ENCODE results near the gene DPF1. TPM values are rescaled to one million over a fixed set of nuclear protein-coding genes. Genes with fewer than 3 reads are reported as not detected.
A peak's percentile ranks its signal among the peaks of the same experiment; 100 is the strongest.

Gene DPF1
- total RNA-seq, 2 experiments from 2014 or later = 0.12 to 0.20 TPM

- no peaks in the 10 kb centered on the region for H3K36me3 Mint-ChIP-seq (ENCODE audit: low read depth)
- peaks cover 49% of the 10 kb centered on the region for H3K27me3 Mint-ChIP-seq
- H3K9me3 Mint-ChIP-seq = no peaks in the 10 kb centered on the region
- ChIA-PET CTCF (no interaction called here), POLR2A (no interaction called here)
- peak overlapping the region; percentile 11 for H3K4me3 Mint-ChIP-seq
- H3K4me1 Mint-ChIP-seq = peaks cover 18% of the 10 kb centered on the region
- H3K27ac Mint-ChIP-seq = no peak overlapping the region
- DNase-seq = no peak
These were observed 407 bp downstream of the DPF1 start for GRCh38 chr19:38223617-38224013.

DNA sequence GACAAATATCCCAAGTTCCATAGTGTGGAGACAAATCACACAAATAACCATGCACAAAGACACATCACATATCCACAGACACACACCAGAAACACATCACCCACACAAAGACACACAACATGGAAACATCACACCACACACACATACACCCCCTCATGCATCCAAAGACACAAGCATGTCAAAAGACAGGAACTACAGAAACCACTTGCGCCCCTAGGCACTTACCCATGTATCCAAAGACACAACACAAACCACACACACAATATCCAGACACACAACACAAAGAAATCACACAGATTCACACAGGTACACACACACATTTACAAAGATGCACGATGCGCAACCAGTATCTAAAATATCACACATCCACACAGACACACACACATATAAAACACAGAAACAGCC, 901 bp downstream of the DPF1 start:
- CTCF ChIA-PET = no interaction called here
- no peaks in the 10 kb centered on the region for H3K9me3 Mint-ChIP-seq
- peaks cover 47% of the 10 kb centered on the region for H3K27me3 Mint-ChIP-seq
- POLR2A ChIA-PET = no interaction called here
- H3K4me3 Mint-ChIP-seq = peak overlapping the region; percentile 0
- H3K4me1 Mint-ChIP-seq = peaks cover 18% of the 10 kb centered on the region
- no peaks in the 10 kb centered on the region for H3K36me3 Mint-ChIP-seq (ENCODE audit: low read depth)
- no peak overlapping the region for H3K27ac Mint-ChIP-seq
- no peak for DNase-seq

DNA sequence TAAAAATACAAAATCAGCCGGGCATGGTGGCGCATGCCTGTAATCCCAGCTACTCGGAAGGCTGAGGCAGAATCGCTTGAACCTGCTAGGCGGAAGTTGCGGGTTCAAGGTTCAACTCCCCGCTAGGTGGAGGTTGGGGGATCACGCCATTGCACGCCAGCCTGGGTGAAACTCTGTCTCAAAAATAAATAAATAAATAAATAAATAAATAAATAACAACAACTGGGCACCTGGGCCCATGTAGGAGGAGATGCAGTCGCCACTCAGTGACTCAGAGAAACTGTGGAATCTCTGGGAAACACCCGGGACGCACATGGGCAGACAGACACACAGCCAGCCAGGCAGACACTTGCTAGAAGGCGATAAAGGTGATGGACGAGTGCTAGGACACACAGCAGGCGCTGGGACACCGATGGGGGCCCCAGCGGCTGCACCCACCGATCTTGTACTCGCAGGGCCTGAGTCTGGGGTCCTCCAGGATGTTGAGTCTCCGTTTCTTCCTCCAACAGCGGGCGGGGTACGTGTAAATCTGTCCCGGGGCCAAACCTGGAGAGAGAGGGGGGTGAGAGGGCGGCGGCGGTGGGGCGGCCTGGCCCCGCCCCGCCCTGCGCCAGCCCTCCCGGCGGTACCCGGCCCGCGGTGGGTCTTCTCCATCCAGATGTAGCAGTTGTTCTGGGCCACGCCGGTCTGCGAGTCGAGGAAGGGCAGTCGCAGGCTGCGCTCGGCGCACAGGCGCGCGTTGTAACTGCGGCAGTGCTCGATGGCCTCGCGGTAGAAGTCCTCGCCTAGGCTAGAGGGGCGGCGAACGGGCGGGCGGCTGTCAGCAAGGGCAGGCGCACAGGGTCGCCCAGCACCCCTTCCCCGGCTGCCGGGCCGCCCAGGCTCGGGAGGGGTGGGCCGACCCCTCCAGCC, 1.8 kb downstream of the DPF1 start:
- POLR2A ChIA-PET = no interaction called here
- no peaks in the 10 kb centered on the region for H3K9me3 Mint-ChIP-seq
- DNase-seq = no peak
- H3K4me3 Mint-ChIP-seq = no peak overlapping the region
- CTCF ChIA-PET = no interaction called here
- peaks cover 39% of the 10 kb centered on the region for H3K27me3 Mint-ChIP-seq
- H3K36me3 Mint-ChIP-seq (ENCODE audit: low read depth) = no peaks in the 10 kb centered on the region
- no peak overlapping the region for H3K27ac Mint-ChIP-seq
- H3K4me1 Mint-ChIP-seq = peaks cover 14% of the 10 kb centered on the region

- H3K4me3 Mint-ChIP-seq = no peak overlapping the region
- no peak for DNase-seq
- no peaks in the 10 kb centered on the region for H3K9me3 Mint-ChIP-seq
- H3K4me1 Mint-ChIP-seq = peaks cover 14% of the 10 kb centered on the region
- H3K27me3 Mint-ChIP-seq = peaks cover 33% of the 10 kb centered on the region
- POLR2A ChIA-PET = no interaction called here
- CTCF ChIA-PET = interaction anchor here (0.6 kb wide), 1 partner anchor 298 kb away, joined by 4 read pairs; no protein-coding TSS in a partner anchor
- no peak overlapping the region for H3K27ac Mint-ChIP-seq
- H3K36me3 Mint-ChIP-seq (ENCODE audit: low read depth) = no peaks in the 10 kb centered on the region
These were observed 2.6 kb downstream of the DPF1 start for GRCh38 chr19:38221421-38221820.

GRCh38 chr19:38219221-38219620, 4.8 kb downstream of the DPF1 start:
- H3K36me3 Mint-ChIP-seq (ENCODE audit: low read depth) = no peaks in the 10 kb centered on the region
- DNase-seq = no peak
- ChIA-PET CTCF (interaction anchor here (0.8 kb wide), 1 partner anchor 711 kb away, joined by 3 read pairs; the partner anchor contains the start of genes MRPS12 and SARS2), POLR2A (no interaction called here)
- H3K4me3 Mint-ChIP-seq = no peak overlapping the region
- H3K27me3 Mint-ChIP-seq = peaks cover 33% of the 10 kb centered on the region
- H3K4me1 Mint-ChIP-seq = peaks cover 12% of the 10 kb centered on the region
- no peaks in the 10 kb centered on the region for H3K9me3 Mint-ChIP-seq
- H3K27ac Mint-ChIP-seq = no peak overlapping the region

- ChIA-PET POLR2A (interaction anchor here (0.7 kb wide), 1 partner anchor 117 kb away, joined by 4 read pairs; the partner anchor contains the start of gene CATSPERG), CTCF (interaction anchor here (1.0 kb wide), 1 partner anchor 19 kb away, joined by 3 read pairs; no protein-coding TSS in a partner anchor)
- Mint-ChIP-seq H3K9me3 (no peaks in the 10 kb centered on the region), H3K27me3 (peaks cover 32% of the 10 kb centered on the region), H3K27ac (no peak overlapping the region), H3K4me1 (peaks cover 17% of the 10 kb centered on the region), H3K36me3 (ENCODE audit: low read depth) (no peaks in the 10 kb centered on the region), H3K4me3 (no peak overlapping the region)
- no peak for DNase-seq
These were observed 5.8 kb downstream of the DPF1 start for GRCh38 chr19:38218204-38218603.

DNA sequence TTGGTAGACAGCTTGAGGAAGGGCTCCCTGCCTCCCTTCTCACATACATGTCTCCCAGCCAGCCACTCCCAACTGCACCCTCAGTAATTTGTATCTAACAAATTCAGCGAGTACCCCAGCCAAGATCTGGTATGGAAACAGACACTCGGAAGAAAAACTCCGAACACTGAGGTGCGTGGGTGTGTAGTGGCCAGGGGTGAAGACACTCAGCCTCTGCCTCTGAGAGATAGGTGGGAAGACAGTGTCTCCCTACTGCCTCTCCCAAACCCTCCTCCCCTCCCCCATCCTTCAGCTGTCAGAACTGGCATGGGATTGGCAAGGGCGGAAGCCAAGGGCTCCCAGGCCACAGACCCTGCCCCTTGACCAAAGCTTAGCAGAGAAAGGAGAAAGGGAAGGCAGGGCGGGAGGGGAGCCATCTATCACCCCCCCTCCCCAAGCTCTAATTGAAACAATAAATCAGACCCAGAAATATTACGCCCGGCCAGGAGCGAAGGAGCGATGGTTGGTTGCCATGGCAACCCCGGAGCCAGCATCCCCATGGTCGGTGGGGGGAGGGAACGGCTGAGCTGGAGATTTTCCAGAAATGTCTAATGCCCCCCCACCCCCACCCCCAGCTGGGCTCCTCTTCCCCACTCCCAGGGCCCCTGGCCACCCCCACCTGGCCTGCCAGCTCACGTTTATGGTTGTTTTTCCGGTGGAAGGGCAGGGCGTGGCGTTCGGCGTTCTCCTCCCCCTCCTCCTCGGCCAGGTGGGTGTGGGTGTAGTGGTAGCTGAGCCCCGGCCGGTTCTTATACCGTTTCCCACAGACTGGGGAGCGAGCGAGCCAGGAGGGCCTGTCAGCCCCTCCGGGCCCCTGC, 7.0 kb downstream of the DPF1 start:
- DNase-seq = no peak
- CTCF ChIA-PET = interaction anchor here (0.9 to 1.2 kb wide), 2 partner anchors 10 to 153 kb away, joined by 3 read pairs; no protein-coding TSS in a partner anchor
- no peak overlapping the region for H3K27ac Mint-ChIP-seq
- no peak overlapping the region for H3K4me3 Mint-ChIP-seq
- H3K27me3 Mint-ChIP-seq = peaks cover 35% of the 10 kb centered on the region
- H3K4me1 Mint-ChIP-seq = peaks cover 14% of the 10 kb centered on the region
- H3K36me3 Mint-ChIP-seq (ENCODE audit: low read depth) = no peaks in the 10 kb centered on the region
- no peaks in the 10 kb centered on the region for H3K9me3 Mint-ChIP-seq
- POLR2A ChIA-PET = no interaction called here

- H3K4me3 Mint-ChIP-seq = peak overlapping the region; percentile 2
- POLR2A ChIA-PET = no interaction called here
- peaks cover 46% of the 10 kb centered on the region for H3K27me3 Mint-ChIP-seq
These were observed 10.0 kb downstream of the DPF1 start for GRCh38 chr19:38213911-38214625.

GRCh38 chr19:38213469-38213868, 10.6 kb downstream of the DPF1 start:
- ChIA-PET POLR2A (no interaction called here), CTCF (no interaction called here)
- H3K36me3 Mint-ChIP-seq (ENCODE audit: low read depth) = peaks cover 4% of the 10 kb centered on the region
- peaks cover 51% of the 10 kb centered on the region for H3K27me3 Mint-ChIP-seq
- no peaks in the 10 kb centered on the region for H3K9me3 Mint-ChIP-seq
- peaks cover 23% of the 10 kb centered on the region for H3K4me1 Mint-ChIP-seq
- DNase-seq = no peak
- H3K4me3 Mint-ChIP-seq = no peak overlapping the region
- H3K27ac Mint-ChIP-seq = peak overlapping the region; percentile 19

More at GRCh38 chr19:38213911-38214625, 10.0 kb downstream of the DPF1 start:
- peaks cover 4% of the 10 kb centered on the region for H3K36me3 Mint-ChIP-seq (ENCODE audit: low read depth)
- peak overlapping the region; percentile 76 for H3K27ac Mint-ChIP-seq
- peak; percentile 71 for DNase-seq
- CTCF ChIA-PET = interaction anchor here (0.7 to 1.1 kb wide), 2 partner anchors 30 to 126 kb away, joined by 3 read pairs; no protein-coding TSS in a partner anchor
- peaks cover 23% of the 10 kb centered on the region for H3K4me1 Mint-ChIP-seq
- no peaks in the 10 kb centered on the region for H3K9me3 Mint-ChIP-seq

- H3K27me3 Mint-ChIP-seq = peaks cover 54% of the 10 kb centered on the region
- CTCF ChIA-PET = no interaction called here
- POLR2A ChIA-PET = no interaction called here
- H3K27ac Mint-ChIP-seq = no peak overlapping the region
- H3K9me3 Mint-ChIP-seq = no peaks in the 10 kb centered on the region
- DNase-seq = no peak
- H3K36me3 Mint-ChIP-seq (ENCODE audit: low read depth) = peaks cover 4% of the 10 kb centered on the region
- H3K4me3 Mint-ChIP-seq = no peak overlapping the region
- peaks cover 23% of the 10 kb centered on the region for H3K4me1 Mint-ChIP-seq
These were observed 12.3 kb downstream of the DPF1 start for GRCh38 chr19:38211766-38212165.

- POLR2A ChIA-PET = no interaction called here
- no peak for DNase-seq
- peaks cover 4% of the 10 kb centered on the region for H3K36me3 Mint-ChIP-seq (ENCODE audit: low read depth)
- CTCF ChIA-PET = no interaction called here
- H3K27ac Mint-ChIP-seq = no peak overlapping the region
- no peak overlapping the region for H3K4me3 Mint-ChIP-seq
- no peaks in the 10 kb centered on the region for H3K9me3 Mint-ChIP-seq
- H3K27me3 Mint-ChIP-seq = peaks cover 54% of the 10 kb centered on the region
- peaks cover 23% of the 10 kb centered on the region for H3K4me1 Mint-ChIP-seq
These were observed 12.9 kb downstream of the DPF1 start for GRCh38 chr19:38211151-38211591.

DNA sequence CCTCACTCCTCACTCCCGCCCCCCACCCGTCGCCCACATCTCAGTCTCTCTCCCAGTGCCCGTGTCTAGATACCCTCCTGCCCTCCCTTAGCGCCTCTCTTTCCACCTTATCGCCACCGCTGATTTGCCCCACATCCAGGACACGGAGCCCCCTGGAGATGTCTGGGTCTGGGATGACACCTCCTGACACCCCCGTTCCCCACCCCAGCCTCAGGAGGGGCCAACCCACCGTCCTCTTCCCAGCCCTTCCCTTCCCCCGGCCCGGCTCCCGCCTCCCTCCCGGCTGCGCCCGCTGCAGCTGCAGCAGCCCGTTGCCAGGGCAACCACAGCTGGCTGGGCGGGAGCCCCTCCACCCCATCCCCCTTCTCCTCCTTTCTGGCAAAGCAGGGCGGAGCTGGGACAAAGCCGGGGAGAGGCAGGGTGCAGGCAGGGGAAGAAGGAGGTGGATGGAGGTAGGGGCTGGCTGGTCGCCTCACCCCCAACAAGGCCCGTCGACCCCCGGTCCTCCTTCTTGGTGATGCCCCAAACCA, 13.5 kb downstream of the DPF1 start:
- Mint-ChIP-seq H3K4me3 (no peak overlapping the region), H3K27me3 (peaks cover 50% of the 10 kb centered on the region), H3K4me1 (peaks cover 23% of the 10 kb centered on the region), H3K27ac (no peak overlapping the region), H3K9me3 (no peaks in the 10 kb centered on the region), H3K36me3 (ENCODE audit: low read depth) (peaks cover 4% of the 10 kb centered on the region)
- DNase-seq = no peak
- POLR2A ChIA-PET = no interaction called here
- CTCF ChIA-PET = no interaction called here

Data from activated CD4-positive, alpha-beta T cell treated with anti-CD3 and anti-CD28 coated beads, Interleukin-2, amount 10 ng/mL, durations not matched to agents 7 days and 5 days (primary cell).